Measurements from ENCODE around the gene SUPT4H1.

SUPT4H1 gene

GRCh38 chr17:58385359-58385899 lies 33.4 kb upstream of the SUPT4H1 start:
- no peak overlapping the region for H3K4me3 ChIP-seq (replicated peaks; ENCODE audit: low read depth, low read length)
- no peak for DNase-seq (ENCODE audit: low read depth)
- TF ChIP-seq, protein P1, sequence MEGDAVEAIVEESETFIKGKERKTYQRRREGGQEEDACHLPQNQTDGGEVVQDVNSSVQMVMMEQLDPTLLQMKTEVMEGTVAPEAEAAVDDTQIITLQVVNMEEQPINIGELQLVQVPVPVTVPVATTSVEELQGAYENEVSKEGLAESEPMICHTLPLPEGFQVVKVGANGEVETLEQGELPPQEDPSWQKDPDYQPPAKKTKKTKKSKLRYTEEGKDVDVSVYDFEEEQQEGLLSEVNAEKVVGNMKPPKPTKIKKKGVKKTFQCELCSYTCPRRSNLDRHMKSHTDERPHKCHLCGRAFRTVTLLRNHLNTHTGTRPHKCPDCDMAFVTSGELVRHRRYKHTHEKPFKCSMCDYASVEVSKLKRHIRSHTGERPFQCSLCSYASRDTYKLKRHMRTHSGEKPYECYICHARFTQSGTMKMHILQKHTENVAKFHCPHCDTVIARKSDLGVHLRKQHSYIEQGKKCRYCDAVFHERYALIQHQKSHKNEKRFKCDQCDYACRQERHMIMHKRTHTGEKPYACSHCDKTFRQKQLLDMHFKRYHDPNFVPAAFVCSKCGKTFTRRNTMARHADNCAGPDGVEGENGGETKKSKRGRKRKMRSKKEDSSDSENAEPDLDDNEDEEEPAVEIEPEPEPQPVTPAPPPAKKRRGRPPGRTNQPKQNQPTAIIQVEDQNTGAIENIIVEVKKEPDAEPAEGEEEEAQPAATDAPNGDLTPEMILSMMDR (IDR thresholded peaks at IDR 0.05; ENCODE audit: low read length, missing control alignments): no peak

- no peak for DNase-seq (ENCODE audit: low read depth)
- TF ChIP-seq, protein P1 (IDR thresholded peaks at IDR 0.05; ENCODE audit: low read length, missing control alignments): no peak
- H3K4me3 ChIP-seq (replicated peaks; ENCODE audit: low read depth, low read length): no peak overlapping the region
Observed at GRCh38 chr17:58384897-58385296, 32.9 kb upstream of the SUPT4H1 start.

- no peak overlapping the region for H3K4me3 ChIP-seq (replicated peaks; ENCODE audit: low read depth, low read length)
- TF ChIP-seq, protein P1 (IDR thresholded peaks at IDR 0.05; ENCODE audit: low read length, missing control alignments): no peak
- no peak for DNase-seq (ENCODE audit: low read depth)
Observed at GRCh38 chr17:58383892-58384462, 32.0 kb upstream of the SUPT4H1 start.

DNA sequence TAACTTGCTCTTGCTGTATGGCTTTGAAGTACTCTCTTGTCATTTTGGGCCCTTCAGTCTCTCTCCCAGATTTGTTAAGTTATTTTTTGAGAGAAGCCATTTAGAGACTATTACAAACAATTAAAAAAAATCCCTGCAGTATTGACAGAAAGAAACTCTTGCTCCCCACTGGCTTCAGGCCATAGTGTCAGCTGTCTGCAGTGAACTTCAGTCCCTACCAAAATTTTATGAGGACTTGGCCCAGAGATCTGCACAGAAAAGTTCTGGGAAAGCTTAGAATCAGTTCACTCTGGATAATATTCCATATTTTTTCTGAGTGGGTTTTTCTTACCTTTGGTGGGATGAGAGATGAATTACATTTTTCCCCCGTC lies 30.9 kb upstream of the SUPT4H1 start:
- TF ChIP-seq, protein P1 (IDR thresholded peaks at IDR 0.05; ENCODE audit: low read length, missing control alignments): no peak
- DNase-seq (ENCODE audit: low read depth): no peak

GRCh38 chr17:58382108-58382871 lies 30.3 kb upstream of the SUPT4H1 start:
- no peak for DNase-seq (ENCODE audit: low read depth)
- H3K4me3 ChIP-seq (replicated peaks; ENCODE audit: low read depth, low read length): no peak overlapping the region

More for the DNA sequence above, 30.9 kb upstream of the SUPT4H1 start:
- no peak overlapping the region for H3K4me3 ChIP-seq (replicated peaks; ENCODE audit: low read depth, low read length)

DNA sequence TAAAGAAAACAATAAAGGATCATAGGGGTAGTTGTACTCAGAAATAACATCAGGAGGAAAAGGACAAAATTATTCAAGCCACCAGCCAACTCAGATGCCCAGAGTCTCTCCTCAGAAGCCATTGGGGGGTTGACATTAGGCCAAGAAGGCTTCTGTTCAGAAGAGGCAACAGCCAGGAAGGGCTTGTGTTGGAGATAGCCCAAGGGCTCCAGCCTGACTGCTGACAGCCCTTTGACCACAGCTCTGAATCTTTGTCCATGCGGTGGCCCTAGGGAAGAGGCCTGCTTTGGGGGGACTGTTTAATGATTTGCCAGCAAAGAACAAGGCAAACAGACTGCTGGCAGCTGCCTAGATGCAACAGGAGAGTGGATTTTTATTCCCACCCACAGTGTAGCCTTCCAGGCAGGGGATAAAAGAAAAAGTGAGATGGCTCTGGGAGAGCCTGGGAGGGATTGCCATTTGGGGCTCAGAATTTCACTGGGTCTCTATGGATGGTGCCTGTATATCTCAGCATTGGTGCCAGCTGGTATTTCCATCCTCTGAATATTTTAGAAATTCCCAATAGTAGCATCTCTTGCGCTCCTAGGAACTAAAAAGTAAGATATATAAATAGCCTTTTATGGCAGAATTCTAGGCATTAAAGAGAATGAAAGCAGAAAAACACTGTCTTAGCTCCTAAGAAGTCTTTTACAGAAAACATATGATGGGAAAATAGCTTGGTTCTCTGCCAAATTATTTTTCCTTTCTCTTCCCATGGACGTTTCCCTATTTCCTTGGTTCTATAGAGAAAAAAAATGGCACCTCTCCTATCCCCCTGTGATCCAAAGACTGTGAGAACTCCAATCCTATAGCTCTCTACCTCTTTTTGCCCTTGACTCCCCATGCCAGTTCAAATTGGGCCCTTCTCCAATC lies 29.4 kb upstream of the SUPT4H1 start:
- TF ChIP-seq, protein P1 (IDR thresholded peaks at IDR 0.05; ENCODE audit: low read length, missing control alignments): no peak
- H3K4me3 ChIP-seq (replicated peaks; ENCODE audit: low read depth, low read length): no peak overlapping the region
- DNase-seq (ENCODE audit: low read depth): no peak

More at GRCh38 chr17:58382108-58382871, 30.3 kb upstream of the SUPT4H1 start:
- TF ChIP-seq, protein P1 (IDR thresholded peaks at IDR 0.05; ENCODE audit: low read length, missing control alignments): no peak
